HL-60 (cell line): ENCODE data around the gene LYSMD3.

Experiments used
- DNase-seq, 2 experiments: peaks; one replicate each; pipeline ENCODE4 v3.0.0-alpha.2; 2010 to 2020; ENCODE audit warnings: low read depth in 1 of 2, low spot score in 1 of 2
- H3K27ac ChIP-seq: fragments of 250-450 bp; sonication (Bioruptor Pico); replicated peaks from 2 replicates; pipeline ENCODE4 v1.5.1; 2020; ENCODE audit warnings: mild to moderate bottlenecking, moderate library complexity
- H3K27me3 ChIP-seq: fragments of 250-450 bp; sonication (Bioruptor Pico); 2 replicates; pipeline ENCODE4 v1.5.1; 2021; ENCODE audit warnings: mild to moderate bottlenecking, moderate library complexity; ENCODE audit not compliant: insufficient read depth, poor library complexity, severe bottlenecking
- H3K4me3 ChIP-seq: replicated peaks from 2 replicates; pipeline ENCODE4 v1.5.1; 2011; ENCODE audit warnings: mild to moderate bottlenecking, control low read depth, low read length; ENCODE audit not compliant: insufficient read depth
- GABPA ChIP-seq: IDR thresholded peaks from 2 replicates; pipeline ENCODE4 v1.6.1; 2012; ENCODE audit warnings: low read depth
- POLR2AphosphoS5 ChIP-seq: IDR thresholded peaks from 2 replicates; pipeline ENCODE4 v1.6.1; 2012; ENCODE audit warnings: low read depth
- SPI1 ChIP-seq: IDR thresholded peaks from 2 replicates; pipeline ENCODE4 v1.6.1; 2012; ENCODE audit warnings: low read depth, mild to moderate bottlenecking, borderline replicate concordance
- TF ChIP-seq, protein P1 (sequence below): IDR thresholded peaks from 2 replicates; pipeline ENCODE4 v1.6.1; 2012; ENCODE audit warnings: low read depth; ENCODE audit not compliant: insufficient replicate concordance
- TF ChIP-seq, protein P2 (sequence below): IDR thresholded peaks from one replicate; pipeline ENCODE4 v1.5.1; 2011; ENCODE audit warnings: low read length, control low read depth, inconsistent platforms; ENCODE audit not compliant: insufficient read depth

Gene LYSMD3

DNA sequence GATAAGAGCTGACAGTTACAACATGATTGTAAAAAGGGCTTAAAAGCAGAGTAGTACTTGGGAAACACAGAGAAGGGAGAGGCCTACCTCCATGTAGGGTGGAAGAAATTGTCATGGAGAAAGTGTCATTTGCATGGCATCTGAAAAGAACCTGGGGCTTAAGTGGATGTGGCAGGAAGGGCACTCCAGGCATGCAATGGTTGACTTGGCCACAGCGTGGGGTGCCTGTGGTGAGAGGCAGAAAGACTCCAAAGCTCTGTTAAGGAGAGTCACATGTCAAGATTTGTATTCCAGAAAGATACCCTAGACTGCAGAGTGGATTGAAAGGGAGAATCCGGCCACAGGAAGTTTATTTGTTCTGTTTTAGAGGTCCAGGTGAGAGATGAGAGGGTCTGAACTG is 52.3 kb downstream of the LYSMD3 start:
- Histone ChIP-seq H3K27me3 (no peaks in the 10 kb centered on the region), H3K27ac (no peak overlapping the region), H3K4me3 (no peak overlapping the region)
- TF ChIP-seq, protein P1, sequence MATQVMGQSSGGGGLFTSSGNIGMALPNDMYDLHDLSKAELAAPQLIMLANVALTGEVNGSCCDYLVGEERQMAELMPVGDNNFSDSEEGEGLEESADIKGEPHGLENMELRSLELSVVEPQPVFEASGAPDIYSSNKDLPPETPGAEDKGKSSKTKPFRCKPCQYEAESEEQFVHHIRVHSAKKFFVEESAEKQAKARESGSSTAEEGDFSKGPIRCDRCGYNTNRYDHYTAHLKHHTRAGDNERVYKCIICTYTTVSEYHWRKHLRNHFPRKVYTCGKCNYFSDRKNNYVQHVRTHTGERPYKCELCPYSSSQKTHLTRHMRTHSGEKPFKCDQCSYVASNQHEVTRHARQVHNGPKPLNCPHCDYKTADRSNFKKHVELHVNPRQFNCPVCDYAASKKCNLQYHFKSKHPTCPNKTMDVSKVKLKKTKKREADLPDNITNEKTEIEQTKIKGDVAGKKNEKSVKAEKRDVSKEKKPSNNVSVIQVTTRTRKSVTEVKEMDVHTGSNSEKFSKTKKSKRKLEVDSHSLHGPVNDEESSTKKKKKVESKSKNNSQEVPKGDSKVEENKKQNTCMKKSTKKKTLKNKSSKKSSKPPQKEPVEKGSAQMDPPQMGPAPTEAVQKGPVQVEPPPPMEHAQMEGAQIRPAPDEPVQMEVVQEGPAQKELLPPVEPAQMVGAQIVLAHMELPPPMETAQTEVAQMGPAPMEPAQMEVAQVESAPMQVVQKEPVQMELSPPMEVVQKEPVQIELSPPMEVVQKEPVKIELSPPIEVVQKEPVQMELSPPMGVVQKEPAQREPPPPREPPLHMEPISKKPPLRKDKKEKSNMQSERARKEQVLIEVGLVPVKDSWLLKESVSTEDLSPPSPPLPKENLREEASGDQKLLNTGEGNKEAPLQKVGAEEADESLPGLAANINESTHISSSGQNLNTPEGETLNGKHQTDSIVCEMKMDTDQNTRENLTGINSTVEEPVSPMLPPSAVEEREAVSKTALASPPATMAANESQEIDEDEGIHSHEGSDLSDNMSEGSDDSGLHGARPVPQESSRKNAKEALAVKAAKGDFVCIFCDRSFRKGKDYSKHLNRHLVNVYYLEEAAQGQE, result no peak
- TF ChIP-seq, protein P2, sequence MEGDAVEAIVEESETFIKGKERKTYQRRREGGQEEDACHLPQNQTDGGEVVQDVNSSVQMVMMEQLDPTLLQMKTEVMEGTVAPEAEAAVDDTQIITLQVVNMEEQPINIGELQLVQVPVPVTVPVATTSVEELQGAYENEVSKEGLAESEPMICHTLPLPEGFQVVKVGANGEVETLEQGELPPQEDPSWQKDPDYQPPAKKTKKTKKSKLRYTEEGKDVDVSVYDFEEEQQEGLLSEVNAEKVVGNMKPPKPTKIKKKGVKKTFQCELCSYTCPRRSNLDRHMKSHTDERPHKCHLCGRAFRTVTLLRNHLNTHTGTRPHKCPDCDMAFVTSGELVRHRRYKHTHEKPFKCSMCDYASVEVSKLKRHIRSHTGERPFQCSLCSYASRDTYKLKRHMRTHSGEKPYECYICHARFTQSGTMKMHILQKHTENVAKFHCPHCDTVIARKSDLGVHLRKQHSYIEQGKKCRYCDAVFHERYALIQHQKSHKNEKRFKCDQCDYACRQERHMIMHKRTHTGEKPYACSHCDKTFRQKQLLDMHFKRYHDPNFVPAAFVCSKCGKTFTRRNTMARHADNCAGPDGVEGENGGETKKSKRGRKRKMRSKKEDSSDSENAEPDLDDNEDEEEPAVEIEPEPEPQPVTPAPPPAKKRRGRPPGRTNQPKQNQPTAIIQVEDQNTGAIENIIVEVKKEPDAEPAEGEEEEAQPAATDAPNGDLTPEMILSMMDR, result no peak
- no peak for TF ChIP-seq POLR2AphosphoS5
- TF ChIP-seq GABPA, result no peak
- TF ChIP-seq SPI1, result no peak
- no peak for DNase-seq

DNA sequence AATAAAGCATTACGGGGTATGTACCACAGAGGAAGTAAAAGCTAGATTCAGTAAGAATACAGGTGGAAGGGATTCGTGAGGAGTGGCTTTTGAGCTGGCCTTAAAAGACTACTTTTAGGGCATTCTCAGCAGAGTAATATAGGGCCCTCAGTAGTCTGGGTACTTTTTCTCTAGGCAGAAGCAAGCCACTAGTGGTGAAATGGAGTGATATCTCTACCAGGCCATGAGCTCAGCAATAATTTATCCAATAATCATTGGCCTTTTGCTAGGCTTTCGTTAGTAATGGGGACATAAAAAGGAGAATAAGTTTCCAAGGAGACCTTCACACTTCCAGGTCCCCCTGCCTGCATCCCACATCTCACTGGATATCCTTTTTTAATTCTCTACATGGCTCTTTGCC is 53.0 kb downstream of the LYSMD3 start:
- no peak overlapping the region for H3K4me3 ChIP-seq
- DNase-seq, result no peak
- TF ChIP-seq POLR2AphosphoS5 (no peak), GABPA (no peak)
- H3K27me3 ChIP-seq, result no peaks in the 10 kb centered on the region
- no peak overlapping the region for H3K27ac ChIP-seq

DNA sequence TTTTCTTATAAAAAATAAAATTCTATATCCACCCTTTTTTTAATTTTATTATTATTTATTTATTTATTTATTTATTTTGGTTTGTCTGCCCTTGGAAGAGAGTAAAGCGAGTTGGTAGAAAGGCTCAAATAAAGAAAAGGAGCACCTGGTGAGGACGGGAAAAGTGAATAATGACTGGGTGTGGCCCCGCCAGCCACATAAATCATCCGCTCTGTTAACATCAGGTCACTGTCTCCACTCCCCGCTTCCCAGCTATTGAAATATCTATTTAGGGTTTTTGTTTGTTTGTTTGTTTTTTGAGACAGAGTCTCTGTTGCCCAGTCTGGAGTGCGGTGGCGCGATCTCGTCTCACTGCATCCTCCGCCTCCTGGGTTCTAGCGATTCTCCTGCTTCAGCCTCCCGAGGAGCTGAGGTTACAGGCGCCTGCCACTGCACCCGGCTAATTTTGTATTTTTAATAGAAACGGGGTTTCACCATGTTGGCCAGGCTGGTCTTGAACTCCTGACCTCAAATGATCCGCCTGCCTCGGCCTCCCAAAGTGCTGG is 53.9 kb downstream of the LYSMD3 start:
- DNase-seq, result no peak
- peak overlapping the region; percentile 70; the same call in 1 of the 2 replicates for H3K4me3 ChIP-seq
- no peak overlapping the region for H3K27ac ChIP-seq
- TF ChIP-seq, protein P2, result no peak
- TF ChIP-seq GABPA (no peak), SPI1 (no peak), POLR2AphosphoS5 (no peak)
- TF ChIP-seq, protein P1, result no peak
- H3K27me3 ChIP-seq, result no peaks in the 10 kb centered on the region

DNA sequence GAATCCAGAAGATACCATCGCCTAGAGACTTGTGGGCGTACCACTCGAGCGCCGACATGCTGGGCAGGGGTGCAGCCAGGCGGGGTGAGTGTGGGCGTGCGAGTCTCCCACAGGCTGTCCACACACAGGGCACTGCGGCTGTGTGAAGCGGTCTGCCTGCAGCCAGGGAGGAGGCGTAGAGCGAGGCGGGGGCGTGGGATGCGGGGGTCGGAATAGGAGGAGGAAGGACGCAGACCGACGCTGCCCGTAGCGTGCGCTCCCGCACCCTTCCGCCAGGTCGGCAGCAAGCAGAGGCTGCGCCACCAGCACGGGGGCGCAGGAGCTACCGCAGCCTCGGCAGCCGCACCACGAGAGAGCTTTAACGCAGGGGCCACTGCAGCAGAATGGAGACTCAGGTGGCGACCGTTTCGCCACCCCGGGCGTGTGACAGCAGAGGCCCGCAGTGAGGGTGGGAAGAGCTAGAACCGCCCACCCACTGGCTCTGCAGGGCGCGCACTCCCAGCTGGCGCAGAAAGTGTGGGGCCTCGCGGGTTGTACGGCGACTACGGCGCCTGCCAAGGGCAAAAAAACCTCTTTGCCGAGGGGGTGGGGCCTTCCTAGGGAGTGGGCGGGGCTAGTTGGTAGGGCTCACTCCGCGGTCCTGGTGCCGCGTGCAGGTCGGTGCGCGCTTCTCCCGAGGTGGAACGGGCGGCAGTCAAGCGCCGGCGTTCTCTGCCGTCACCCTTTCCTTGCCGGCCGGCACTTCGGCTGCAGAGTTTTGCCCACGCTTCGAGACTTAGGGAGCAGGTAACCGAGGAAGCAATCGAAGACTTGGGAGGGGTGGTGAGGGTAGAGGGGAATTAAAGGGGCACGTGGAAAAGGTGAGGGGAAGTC is 54.9 kb downstream of the LYSMD3 start, which contains the start of the genes MBLAC2 and POLR3G:
Gene MBLAC2 (minus strand): TSS at position 537 of the 873 bp plus-strand sequence. CDS start 479 bp downstream, at position 58.
Gene POLR3G (plus strand): TSS at position 630 of the 873 bp plus-strand sequence. CDS start 10,704 bp downstream, outside the sequence.
- Histone ChIP-seq H3K4me3 (peak within 1 kb of the TSS; percentile 70), H3K27ac (peak within 1 kb of the TSS; percentile 89), H3K27me3 (no peaks in the 10 kb centered on the region)
- DNase-seq, result peak; percentile 55 to 88
- TF ChIP-seq, protein P2, result no peak
- TF ChIP-seq SPI1 (no peak), GABPA (no peak), POLR2AphosphoS5 (peak; percentile 78)
- TF ChIP-seq, protein P1, result peak; percentile 44
